ENCODE results near the gene CDK19. TPM values are rescaled to one million over a fixed set of nuclear protein-coding genes. Genes with fewer than 3 reads are reported as not detected.
"Not testable (repeated sequence)": the region's sequence is repeated elsewhere in the genome, so short reads cannot be mapped to it uniquely, and the experiment has no call there.

Gene CDK19
- polyA plus RNA-seq, 1 donor from 2014 or later: 40.7 TPM

DNA sequence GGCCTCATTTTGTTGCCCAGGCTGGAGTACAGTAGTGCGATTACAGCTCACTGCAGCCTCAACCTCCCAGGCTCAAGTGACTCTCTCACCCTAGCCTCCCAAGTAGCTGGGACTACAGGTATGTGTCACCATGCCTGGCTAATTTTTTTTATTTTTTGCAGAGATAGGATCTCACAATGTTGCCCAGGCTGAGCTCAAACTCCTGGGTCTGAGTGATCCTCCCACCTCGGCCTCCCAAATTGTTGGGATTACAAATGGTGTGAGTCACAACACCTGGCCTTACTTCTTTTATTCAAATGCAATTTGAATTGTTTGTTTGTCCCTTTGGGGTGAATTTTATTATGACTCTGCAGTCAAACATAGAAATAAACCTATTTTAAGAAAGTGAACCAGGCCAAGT is 207.1 kb downstream of the CDK19 start:
- H3K9me3 ChIP-seq (ENCODE audit: low read length): no peaks in the 10 kb centered on the region
- no peaks in the 10 kb centered on the region for H4K20me1 ChIP-seq (ENCODE audit: insufficient read depth)
- no peak overlapping the region for H2AFZ ChIP-seq (ENCODE audit: low read depth, low read length)
- H3K9ac ChIP-seq (ENCODE audit: low read length): no peak overlapping the region
- no peak for TF ChIP-seq TAF1 (IDR thresholded peaks at IDR 0.05; ENCODE audit: low read depth)
- TF ChIP-seq, protein P1, sequence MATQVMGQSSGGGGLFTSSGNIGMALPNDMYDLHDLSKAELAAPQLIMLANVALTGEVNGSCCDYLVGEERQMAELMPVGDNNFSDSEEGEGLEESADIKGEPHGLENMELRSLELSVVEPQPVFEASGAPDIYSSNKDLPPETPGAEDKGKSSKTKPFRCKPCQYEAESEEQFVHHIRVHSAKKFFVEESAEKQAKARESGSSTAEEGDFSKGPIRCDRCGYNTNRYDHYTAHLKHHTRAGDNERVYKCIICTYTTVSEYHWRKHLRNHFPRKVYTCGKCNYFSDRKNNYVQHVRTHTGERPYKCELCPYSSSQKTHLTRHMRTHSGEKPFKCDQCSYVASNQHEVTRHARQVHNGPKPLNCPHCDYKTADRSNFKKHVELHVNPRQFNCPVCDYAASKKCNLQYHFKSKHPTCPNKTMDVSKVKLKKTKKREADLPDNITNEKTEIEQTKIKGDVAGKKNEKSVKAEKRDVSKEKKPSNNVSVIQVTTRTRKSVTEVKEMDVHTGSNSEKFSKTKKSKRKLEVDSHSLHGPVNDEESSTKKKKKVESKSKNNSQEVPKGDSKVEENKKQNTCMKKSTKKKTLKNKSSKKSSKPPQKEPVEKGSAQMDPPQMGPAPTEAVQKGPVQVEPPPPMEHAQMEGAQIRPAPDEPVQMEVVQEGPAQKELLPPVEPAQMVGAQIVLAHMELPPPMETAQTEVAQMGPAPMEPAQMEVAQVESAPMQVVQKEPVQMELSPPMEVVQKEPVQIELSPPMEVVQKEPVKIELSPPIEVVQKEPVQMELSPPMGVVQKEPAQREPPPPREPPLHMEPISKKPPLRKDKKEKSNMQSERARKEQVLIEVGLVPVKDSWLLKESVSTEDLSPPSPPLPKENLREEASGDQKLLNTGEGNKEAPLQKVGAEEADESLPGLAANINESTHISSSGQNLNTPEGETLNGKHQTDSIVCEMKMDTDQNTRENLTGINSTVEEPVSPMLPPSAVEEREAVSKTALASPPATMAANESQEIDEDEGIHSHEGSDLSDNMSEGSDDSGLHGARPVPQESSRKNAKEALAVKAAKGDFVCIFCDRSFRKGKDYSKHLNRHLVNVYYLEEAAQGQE (IDR thresholded peaks at IDR 0.05; ENCODE audit: borderline replicate concordance): no peak
- TF ChIP-seq, protein P2, sequence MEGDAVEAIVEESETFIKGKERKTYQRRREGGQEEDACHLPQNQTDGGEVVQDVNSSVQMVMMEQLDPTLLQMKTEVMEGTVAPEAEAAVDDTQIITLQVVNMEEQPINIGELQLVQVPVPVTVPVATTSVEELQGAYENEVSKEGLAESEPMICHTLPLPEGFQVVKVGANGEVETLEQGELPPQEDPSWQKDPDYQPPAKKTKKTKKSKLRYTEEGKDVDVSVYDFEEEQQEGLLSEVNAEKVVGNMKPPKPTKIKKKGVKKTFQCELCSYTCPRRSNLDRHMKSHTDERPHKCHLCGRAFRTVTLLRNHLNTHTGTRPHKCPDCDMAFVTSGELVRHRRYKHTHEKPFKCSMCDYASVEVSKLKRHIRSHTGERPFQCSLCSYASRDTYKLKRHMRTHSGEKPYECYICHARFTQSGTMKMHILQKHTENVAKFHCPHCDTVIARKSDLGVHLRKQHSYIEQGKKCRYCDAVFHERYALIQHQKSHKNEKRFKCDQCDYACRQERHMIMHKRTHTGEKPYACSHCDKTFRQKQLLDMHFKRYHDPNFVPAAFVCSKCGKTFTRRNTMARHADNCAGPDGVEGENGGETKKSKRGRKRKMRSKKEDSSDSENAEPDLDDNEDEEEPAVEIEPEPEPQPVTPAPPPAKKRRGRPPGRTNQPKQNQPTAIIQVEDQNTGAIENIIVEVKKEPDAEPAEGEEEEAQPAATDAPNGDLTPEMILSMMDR (IDR thresholded peaks at IDR 0.05; ENCODE audit: poor library complexity, severe bottlenecking): no peak
- no peak for TF ChIP-seq SMC3 (conservative IDR thresholded peaks at IDR 0.05; ENCODE audit: poor library complexity)
- TF ChIP-seq MXI1 (conservative IDR thresholded peaks at IDR 0.05; ENCODE audit: poor library complexity, severe bottlenecking): no peak
- TF ChIP-seq EZH2 (IDR thresholded peaks at IDR 0.05; ENCODE audit: borderline replicate concordance, insufficient read depth, low read length, poor library complexity, severe bottlenecking): no peak
- no peak for TF ChIP-seq EP300 (conservative IDR thresholded peaks at IDR 0.05; ENCODE audit: poor library complexity, severe bottlenecking)
- no peak for TF ChIP-seq RAD21 (conservative IDR thresholded peaks at IDR 0.05)
- no peak for TF ChIP-seq POLR2AphosphoS5 (IDR thresholded peaks at IDR 0.05)
- H3K4me2 ChIP-seq (ENCODE audit: low read length): no peak overlapping the region
- H3F3A ChIP-seq (ENCODE audit: insufficient read depth, low read length, poor library complexity, severe bottlenecking): no peaks in the 10 kb centered on the region
- H3K79me2 ChIP-seq (replicated peaks; ENCODE audit: insufficient read depth, low read length): no peaks in the 10 kb centered on the region
- no peaks in the 10 kb centered on the region for H3K9me2 ChIP-seq (ENCODE audit: insufficient read depth, low read length)
- H3K27me3 ChIP-seq (ENCODE audit: insufficient read depth, low read depth, low read length): no peaks in the 10 kb centered on the region
- H3K27ac ChIP-seq (ENCODE audit: low read length): no peak overlapping the region
- peaks cover 3% of the 10 kb centered on the region for H3K36me3 ChIP-seq (ENCODE audit: insufficient read depth, low read length)
- no peak overlapping the region for H3K4me3 ChIP-seq (ENCODE audit: low read length)

- H3K79me2 ChIP-seq (replicated peaks; ENCODE audit: insufficient read depth, low read length): no peaks in the 10 kb centered on the region
- H3K4me3 ChIP-seq (ENCODE audit: low read length): no peak overlapping the region
- H3F3A ChIP-seq (ENCODE audit: insufficient read depth, low read length, poor library complexity, severe bottlenecking): no peaks in the 10 kb centered on the region
- H3K27ac ChIP-seq (ENCODE audit: low read length): no peak overlapping the region
- H2AFZ ChIP-seq (ENCODE audit: low read depth, low read length): no peak overlapping the region
- H3K27me3 ChIP-seq (ENCODE audit: insufficient read depth, low read depth, low read length): no peaks in the 10 kb centered on the region
- no peak overlapping the region for H3K9ac ChIP-seq (ENCODE audit: low read length)
- no peak overlapping the region for H3K4me2 ChIP-seq (ENCODE audit: low read length)
- H3K36me3 ChIP-seq (ENCODE audit: insufficient read depth, low read length): peaks cover 2% of the 10 kb centered on the region
- H3K9me2 ChIP-seq (ENCODE audit: insufficient read depth, low read length): no peaks in the 10 kb centered on the region
- TF ChIP-seq, protein P2 (IDR thresholded peaks at IDR 0.05; ENCODE audit: poor library complexity, severe bottlenecking): no peak
- TF ChIP-seq TAF1 (IDR thresholded peaks at IDR 0.05; ENCODE audit: low read depth) (no peak), MXI1 (conservative IDR thresholded peaks at IDR 0.05; ENCODE audit: poor library complexity, severe bottlenecking) (no peak), EP300 (conservative IDR thresholded peaks at IDR 0.05; ENCODE audit: poor library complexity, severe bottlenecking) (no peak), EZH2 (IDR thresholded peaks at IDR 0.05; ENCODE audit: borderline replicate concordance, insufficient read depth, low read length, poor library complexity, severe bottlenecking) (no peak), POLR2AphosphoS5 (IDR thresholded peaks at IDR 0.05) (no peak), RAD21 (conservative IDR thresholded peaks at IDR 0.05) (no peak), SMC3 (conservative IDR thresholded peaks at IDR 0.05; ENCODE audit: poor library complexity) (no peak)
- TF ChIP-seq, protein P1 (IDR thresholded peaks at IDR 0.05; ENCODE audit: borderline replicate concordance): no peak
- no peaks in the 10 kb centered on the region for H3K9me3 ChIP-seq (ENCODE audit: low read length)
- no peaks in the 10 kb centered on the region for H4K20me1 ChIP-seq (ENCODE audit: insufficient read depth)
Measured at GRCh38 chr6:110606151-110606550, 209.1 kb downstream of the CDK19 start.

GRCh38 chr6:110600640-110601039 is 214.6 kb downstream of the CDK19 start:
- H3F3A ChIP-seq (ENCODE audit: insufficient read depth, low read length, poor library complexity, severe bottlenecking); H3K9me3 ChIP-seq (ENCODE audit: low read length); H3K79me2 ChIP-seq (replicated peaks; ENCODE audit: insufficient read depth, low read length); H3K4me3 ChIP-seq (ENCODE audit: low read length); H3K27me3 ChIP-seq (ENCODE audit: insufficient read depth, low read depth, low read length); H2AFZ ChIP-seq (ENCODE audit: low read depth, low read length); H3K27ac ChIP-seq (ENCODE audit: low read length); H3K36me3 ChIP-seq (ENCODE audit: insufficient read depth, low read length); H3K4me2 ChIP-seq (ENCODE audit: low read length); H3K9me2 ChIP-seq (ENCODE audit: insufficient read depth, low read length); H3K9ac ChIP-seq (ENCODE audit: low read length); H4K20me1 ChIP-seq (ENCODE audit: insufficient read depth): not testable (repeated sequence)

Measured in neural cell (in vitro differentiated cells).